Ectodermal cell (in vitro differentiated cells): ENCODE measurements around the gene CIAO2B.
A peak's percentile ranks its signal among the peaks of the same experiment; 100 is the strongest.
"Not testable (repeated sequence)": the region's sequence is repeated elsewhere in the genome, so short reads cannot be mapped to it uniquely, and the experiment has no call there.

Experiments used
- H3K27ac ChIP-seq: 2 replicates; pipeline ENCODE4 v1.7.0; 2013; ENCODE audit warnings: mild to moderate bottlenecking, low read depth, low read length; ENCODE audit not compliant: insufficient read depth, poor library complexity, severe bottlenecking
- H3K27me3 ChIP-seq: 2 replicates; pipeline ENCODE4 v1.7.0; 2013; ENCODE audit warnings: mild to moderate bottlenecking, low read length; ENCODE audit not compliant: insufficient read depth, control insufficient read depth, poor library complexity, severe bottlenecking
- H3K36me3 ChIP-seq: one replicate; pipeline ENCODE4 v1.7.0; 2013; ENCODE audit warnings: low read length; ENCODE audit not compliant: control insufficient read depth, insufficient read depth
- H3K4me1 ChIP-seq: one replicate; pipeline ENCODE4 v1.7.0; 2013; ENCODE audit warnings: low read length; ENCODE audit not compliant: control insufficient read depth, insufficient read depth
- H3K4me3 ChIP-seq: 2 replicates; pipeline ENCODE4 v1.7.0; 2013; ENCODE audit warnings: low read depth, low read length, control low read depth; ENCODE audit not compliant: insufficient read depth
- H3K9me3 ChIP-seq: 2 replicates; pipeline ENCODE4 v1.7.0; 2013; ENCODE audit warnings: mild to moderate bottlenecking, low read length, moderate library complexity; ENCODE audit not compliant: control insufficient read depth
- WGBS, 2 experiments: methylation state at CpG; one replicate each; pipeline ENCODE4 v1.1.7; 2013; ENCODE audit warnings: missing lambda C conversion rate in 2 of 2; 5-methylcytosine and 5-hydroxymethylcytosine counted together

CIAO2B gene

DNA sequence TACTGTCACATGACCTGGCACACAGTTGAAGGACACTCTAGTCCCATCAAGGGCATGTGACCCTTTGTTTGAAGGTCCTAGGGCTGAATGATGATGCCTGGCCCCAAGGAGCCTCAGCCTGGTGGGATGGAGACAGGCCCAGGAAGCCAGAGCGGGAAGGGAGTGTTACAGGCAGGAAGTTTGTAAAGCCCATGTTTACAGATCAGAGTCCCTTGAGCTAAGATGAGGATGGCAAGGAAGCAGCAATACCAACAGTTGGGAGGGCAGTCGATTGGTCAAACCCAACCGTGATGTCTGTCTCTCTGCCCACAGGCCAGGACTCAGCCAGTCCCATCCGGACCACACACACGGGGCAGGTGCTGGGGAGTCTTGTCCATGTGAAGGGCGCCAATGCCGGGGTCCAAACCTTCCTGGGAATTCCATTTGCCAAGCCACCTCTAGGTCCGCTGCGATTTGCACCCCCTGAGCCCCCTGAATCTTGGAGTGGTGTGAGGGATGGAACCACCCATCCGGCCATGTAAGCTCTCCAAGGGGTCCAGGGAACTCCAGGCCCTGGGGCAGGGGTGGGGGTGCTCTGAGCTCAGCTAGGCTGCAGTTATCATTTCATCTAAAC is 3.6 kb upstream of the CIAO2B start:
- H3K27me3 ChIP-seq: no peaks in the 10 kb centered on the region
- no peak overlapping the region for H3K4me3 ChIP-seq
- WGBS, 2 experiments: 91 to 92% methylated on average over 10 of the region's 10 CpGs
- H3K9me3 ChIP-seq: no peaks in the 10 kb centered on the region
- H3K4me1 ChIP-seq: peaks cover 7% of the 10 kb centered on the region
- no peaks in the 10 kb centered on the region for H3K36me3 ChIP-seq
- no peak overlapping the region for H3K27ac ChIP-seq

DNA sequence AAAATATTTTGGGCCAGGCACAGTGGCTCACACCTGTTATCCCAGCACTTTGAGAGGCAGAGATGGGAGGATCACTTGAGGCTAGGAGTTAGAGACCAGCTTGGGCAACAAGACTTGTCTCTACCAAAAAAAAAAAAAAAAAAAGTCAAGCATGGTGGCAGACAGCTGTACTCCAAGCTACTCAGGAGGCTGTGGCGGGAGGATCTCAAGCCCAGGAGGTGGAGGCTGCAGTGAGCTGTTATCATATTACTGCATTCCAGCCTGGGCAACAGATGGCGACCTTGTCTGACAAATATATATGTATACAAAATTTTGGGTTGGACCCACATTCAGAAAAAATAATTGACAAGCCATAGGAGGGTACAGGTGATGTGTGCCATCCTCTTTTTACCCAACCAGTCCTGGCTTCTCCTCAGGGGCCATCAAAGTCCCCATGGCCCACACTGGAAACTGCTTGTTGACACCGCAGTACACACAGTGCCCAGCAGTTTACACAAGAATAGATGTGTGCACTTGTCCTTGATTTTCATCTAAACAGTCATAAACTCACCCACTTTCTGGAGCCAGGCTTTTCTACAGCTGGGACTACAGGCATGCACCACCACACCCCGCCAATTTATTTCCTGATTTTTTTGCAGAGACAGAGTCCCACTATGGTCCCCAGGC is 2.8 kb upstream of the CIAO2B start:
- Histone ChIP-seq H3K27ac (no peak overlapping the region), H3K27me3 (no peaks in the 10 kb centered on the region), H3K4me1 (peaks cover 7% of the 10 kb centered on the region), H3K9me3 (no peaks in the 10 kb centered on the region), H3K36me3 (no peaks in the 10 kb centered on the region), H3K4me3 (no peak overlapping the region)
- WGBS, 2 experiments: 88 to 97% methylated on average over 4 of the region's 4 CpGs

DNA sequence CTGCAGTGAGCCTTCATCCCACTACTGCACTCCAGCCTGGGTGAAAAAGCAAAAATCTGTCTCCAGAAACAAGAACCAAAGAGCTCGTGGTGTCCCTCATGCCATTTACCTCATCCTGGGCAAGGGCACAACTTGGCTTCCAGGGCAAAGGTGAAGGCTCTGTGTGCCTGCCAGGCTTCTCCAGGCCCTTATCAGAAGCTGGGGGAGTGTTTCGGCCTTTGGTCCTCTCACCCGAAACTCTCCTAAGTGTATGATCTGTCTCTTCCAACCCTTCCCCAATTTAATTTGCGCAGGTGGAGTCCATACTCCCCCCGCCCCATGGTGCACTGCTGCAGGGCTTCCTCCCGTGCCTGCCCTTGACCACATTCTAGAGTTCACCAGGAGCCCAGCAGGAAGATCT is 2.3 kb upstream of the CIAO2B start:
- Histone ChIP-seq H3K4me3 (no peak overlapping the region), H3K4me1 (peaks cover 7% of the 10 kb centered on the region), H3K36me3 (no peaks in the 10 kb centered on the region), H3K27me3 (no peaks in the 10 kb centered on the region), H3K9me3 (no peaks in the 10 kb centered on the region), H3K27ac (no peak overlapping the region)
- WGBS, 2 experiments: 94% methylated on average over 6 of the region's 6 CpGs

DNA sequence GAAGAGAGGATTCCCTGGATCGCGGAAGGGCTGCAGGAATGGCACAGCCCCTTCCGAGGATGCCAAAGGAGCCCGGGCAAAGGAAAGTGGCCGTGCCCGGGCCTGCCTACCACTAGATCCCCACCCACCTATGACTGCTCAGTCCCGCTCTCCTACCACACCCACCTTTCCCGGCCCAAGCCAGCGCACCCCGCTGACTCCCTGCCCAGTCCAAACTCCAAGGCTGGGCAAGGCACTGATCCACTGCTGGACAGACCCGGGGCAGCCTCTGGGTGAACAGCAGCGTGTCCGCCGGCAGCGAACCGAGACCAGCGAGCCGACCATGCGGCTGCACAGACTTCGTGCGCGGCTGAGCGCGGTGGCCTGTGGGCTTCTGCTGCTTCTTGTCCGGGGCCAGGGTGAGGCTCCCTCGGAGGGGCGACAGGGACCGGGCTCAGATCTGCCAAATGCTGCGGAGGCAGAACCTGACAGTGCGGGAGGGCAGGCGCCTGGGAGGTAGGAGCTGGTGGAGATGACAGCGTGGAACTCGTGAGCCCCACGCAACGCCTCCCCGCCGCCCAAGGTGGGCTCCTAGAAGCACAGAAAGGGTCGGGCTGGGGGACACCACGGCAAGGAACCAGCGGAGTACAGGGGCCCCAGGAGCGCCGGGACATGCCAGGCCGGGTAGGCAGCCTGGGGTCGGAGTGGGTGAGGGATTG is 1.3 kb upstream of the CIAO2B start, which contains the start of gene CES2:
TSS of gene CES2 (plus strand) at position 203 of the 698 bp plus-strand sequence. CDS start at position 323, 120 bp downstream.
- Histone ChIP-seq H3K4me3 (peak within 1 kb of the TSS; percentile 62), H3K4me1 (peaks cover 7% of the 10 kb centered on the region), H3K27me3 (no peaks in the 10 kb centered on the region), H3K36me3 (no peaks in the 10 kb centered on the region), H3K9me3 (no peaks in the 10 kb centered on the region), H3K27ac (no peak within 1 kb of the TSS)
- WGBS, 2 experiments: 74 to 76% methylated on average over 44 of the region's 44 CpGs

GRCh38 chr16:66934839-66935313 is 674 bp upstream of the CIAO2B start:
- WGBS, 2 experiments: 10 to 11% methylated on average over 15 to 19 of the region's 24 CpGs
- peak overlapping the region; percentile 62 for H3K4me3 ChIP-seq
- not testable (repeated sequence) for H3K27me3 ChIP-seq, H3K9me3 ChIP-seq, H3K36me3 ChIP-seq, H3K4me1 ChIP-seq, H3K27ac ChIP-seq

DNA sequence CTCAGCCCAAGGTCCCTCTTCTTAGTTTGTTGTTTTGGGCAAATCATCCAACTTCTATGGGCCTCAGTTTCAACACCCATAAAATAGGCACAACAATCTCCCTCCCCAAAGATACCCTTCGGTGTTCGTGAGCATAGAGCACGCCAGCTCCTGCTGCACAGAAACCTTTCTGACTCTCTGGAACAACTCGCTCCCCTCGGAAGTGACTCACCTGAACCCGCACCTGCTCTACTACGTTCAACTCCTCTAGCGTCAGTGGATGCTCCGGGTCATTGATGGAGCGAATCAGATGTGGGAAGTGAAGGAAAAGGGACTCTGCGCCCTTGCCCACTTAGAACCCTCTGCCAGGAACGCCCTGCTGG is 445 bp downstream of the CIAO2B start:
- Histone ChIP-seq H3K36me3 (no peaks in the 10 kb centered on the region), H3K9me3 (no peaks in the 10 kb centered on the region), H3K27me3 (no peaks in the 10 kb centered on the region), H3K4me1 (peaks cover 7% of the 10 kb centered on the region), H3K27ac (no peak overlapping the region), H3K4me3 (peak overlapping the region; percentile 62)
- 3 to 6% methylated on average over 12 of the region's 12 CpGs for WGBS, 2 experiments

GRCh38 chr16:66932076-66932475 is 2.1 kb downstream of the CIAO2B start:
- H3K4me3 ChIP-seq: no peak overlapping the region
- peaks cover 9% of the 10 kb centered on the region for H3K4me1 ChIP-seq
- 92 to 94% methylated on average over 4 of the region's 4 CpGs for whole genome bisulfite sequencing, 2 experiments
- H3K9me3 ChIP-seq: no peaks in the 10 kb centered on the region
- H3K36me3 ChIP-seq: no peaks in the 10 kb centered on the region
- H3K27ac ChIP-seq: no peak overlapping the region
- H3K27me3 ChIP-seq: peaks cover 4% of the 10 kb centered on the region

- 97 to 98% methylated on average over 2 of the region's 2 CpGs for WGBS, 2 experiments
- H3K9me3 ChIP-seq: no peaks in the 10 kb centered on the region
- H3K36me3 ChIP-seq: no peaks in the 10 kb centered on the region
- no peak overlapping the region for H3K27ac ChIP-seq
- H3K4me1 ChIP-seq: peaks cover 13% of the 10 kb centered on the region
- H3K27me3 ChIP-seq: peaks cover 8% of the 10 kb centered on the region
- no peak overlapping the region for H3K4me3 ChIP-seq
Observed at GRCh38 chr16:66931665-66932064, 2.5 kb downstream of the CIAO2B start.

- Histone ChIP-seq H3K27me3 (peaks cover 23% of the 10 kb centered on the region), H3K4me1 (peaks cover 21% of the 10 kb centered on the region), H3K4me3 (no peak overlapping the region), H3K27ac (no peak overlapping the region), H3K36me3 (no peaks in the 10 kb centered on the region), H3K9me3 (no peaks in the 10 kb centered on the region)
- WGBS, 2 experiments: 93 to 94% methylated on average over 4 of the region's 4 CpGs
Observed at GRCh38 chr16:66930189-66930588, 4.0 kb downstream of the CIAO2B start.

DNA sequence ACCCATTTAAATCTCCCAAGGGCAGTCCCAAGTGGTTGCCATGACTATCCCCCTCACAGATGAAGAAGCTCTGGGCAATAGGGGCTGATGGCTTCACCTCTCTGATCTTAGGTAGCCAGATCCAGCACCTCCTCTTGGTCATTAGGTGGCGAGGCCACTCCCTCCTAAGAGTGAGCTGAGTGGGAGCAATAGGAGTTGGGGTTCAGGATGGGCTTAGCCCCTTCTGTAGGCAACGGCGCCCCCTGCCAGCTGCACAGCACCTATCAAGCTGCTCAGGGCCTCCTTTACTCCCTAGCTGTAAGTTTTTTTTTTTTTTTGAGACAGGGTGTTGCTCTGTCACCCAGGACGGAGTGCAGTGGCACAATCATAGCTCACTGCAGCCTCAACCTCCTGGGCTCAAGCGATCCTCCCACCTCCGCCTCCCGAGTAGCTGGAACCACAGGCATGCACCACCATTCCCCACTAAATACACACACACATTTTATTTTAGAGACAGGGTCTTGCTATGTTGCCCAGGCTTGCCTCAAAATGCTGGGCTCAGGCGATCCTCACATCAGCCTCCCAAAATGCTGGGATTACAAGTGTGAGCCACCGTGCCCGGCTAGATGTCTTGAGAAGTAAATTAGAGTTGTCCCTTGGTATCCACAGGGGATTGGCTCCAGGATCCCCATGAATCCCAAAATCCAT is 5.4 kb downstream of the CIAO2B start:
- no peaks in the 10 kb centered on the region for H3K36me3 ChIP-seq
- H3K4me3 ChIP-seq: no peak overlapping the region
- H3K4me1 ChIP-seq: peaks cover 21% of the 10 kb centered on the region
- H3K9me3 ChIP-seq: no peaks in the 10 kb centered on the region
- WGBS, 2 experiments: 84% methylated on average over 10 of the region's 10 CpGs
- H3K27me3 ChIP-seq: peaks cover 37% of the 10 kb centered on the region
- H3K27ac ChIP-seq: no peak overlapping the region
